Caco-2 (cell line): ENCODE measurements around the gene TYRP1. TPM values are rescaled to one million over a fixed set of nuclear protein-coding genes. Genes with fewer than 3 reads are reported as not detected.

Source experiments
- BruUV-seq: library from RNA; stranded (reverse); fragments of 400-500 nt; replicated peaks from 2 replicates; lab custom pipeline; 2021; lab: Mats Ljungman, UMichigan
- CTCF ChIA-PET: fragments of 300-600 bp; sonication (Branson Sonifier 250); formaldehyde crosslinking; loops from one replicate; lab custom pipeline; 2022; ENCODE audit warnings: antibody characterized with exemption; lab: Charles Lee
- POLR2A ChIA-PET: fragments of 300-600 bp; sonication (Branson Sonifier 250); formaldehyde crosslinking; loops from one replicate; lab custom pipeline; 2022; ENCODE audit warnings: antibody characterized with exemption; lab: Charles Lee
- DNase-seq, 2 experiments: peaks; one replicate each; pipeline versions ENCODE4 v3.0.0 to v3.0.0-alpha.2; 2020 to 2022
- H3K27me3 ChIP-seq: replicated peaks from 2 replicates; pipeline ENCODE4 v1.6.0; 2011; ENCODE audit warnings: low read length; ENCODE audit not compliant: control insufficient read depth, insufficient read depth
- H3K36me3 ChIP-seq: 2 replicates; pipeline ENCODE4 v1.5.1; 2011; ENCODE audit warnings: low read length; ENCODE audit not compliant: control insufficient read depth, insufficient read depth
- H3K4me1 ChIP-seq: fragments of 250-450 bp; sonication (Bioruptor Pico); 2 replicates; pipeline ENCODE4 v1.5.1; 2020; ENCODE audit warnings: mild to moderate bottlenecking
- H3K4me3 ChIP-seq: 2 replicates; pipeline ENCODE4 v1.5.1; 2011; ENCODE audit warnings: low read depth, mild to moderate bottlenecking, control low read depth, low read length
- H3K9me3 ChIP-seq: fragments of 250-450 bp; sonication (Bioruptor Pico); 2 replicates; pipeline ENCODE4 v1.5.1; 2020; ENCODE audit warnings: mild to moderate bottlenecking, moderate library complexity
- H3K27ac Mint-ChIP-seq: one replicate; pipeline ENCODE4 v1.8.0; 2022; ENCODE audit warnings: mixed read lengths; ENCODE audit not compliant: unreplicated experiment
- H3K27me3 Mint-ChIP-seq: one replicate; pipeline ENCODE4 v1.8.0; 2022; ENCODE audit warnings: mixed read lengths; ENCODE audit not compliant: insufficient read depth, unreplicated experiment
- H3K36me3 Mint-ChIP-seq: one replicate; pipeline ENCODE4 v1.8.0; 2022; ENCODE audit warnings: mild to moderate bottlenecking, mixed read lengths; ENCODE audit not compliant: insufficient read depth, unreplicated experiment
- H3K4me1 Mint-ChIP-seq: one replicate; pipeline ENCODE4 v1.8.0; 2022; ENCODE audit warnings: low read depth, mixed read lengths; ENCODE audit not compliant: unreplicated experiment
- H3K4me3 Mint-ChIP-seq: one replicate; pipeline ENCODE4 v1.8.0; 2022; ENCODE audit warnings: mild to moderate bottlenecking, moderate library complexity, mixed read lengths; ENCODE audit not compliant: unreplicated experiment
- H3K9me3 Mint-ChIP-seq: one replicate; pipeline ENCODE4 v1.8.0; 2022; ENCODE audit warnings: mixed read lengths; ENCODE audit not compliant: unreplicated experiment
- CTCF ChIP-seq, 2 experiments: fragments of 200-600 bp in 1 of 2; IDR thresholded peaks; 1 replicate in 1 of 2; 2 replicates in 1 of 2; pipeline versions ENCODE4 v1.5.1 to v1.8.0; 2011 to 2022; ENCODE audit warnings: antibody characterized with exemption in 1 of 2, control low read depth in 1 of 2, inconsistent platforms in 1 of 2, low read depth in 1 of 2, low read length in 1 of 2, mild to moderate bottlenecking in 1 of 2, moderate library complexity in 1 of 2; ENCODE audit not compliant: insufficient read depth in 1 of 2, severe bottlenecking in 1 of 2, unreplicated experiment in 1 of 2
- intact Hi-C: fragments of 100-400 bp; cut with micrococcal nuclease; formaldehyde crosslinking; loops from one replicate; pipeline ENCODE4 v1.10.0; 2022; ENCODE audit not compliant: unreplicated experiment
- total RNA-seq: library from RNA; stranded (reverse); gene quantifications from 2 replicates; pipeline ENCODE4 v1.2.3, GENCODE V29; 2022

The TYRP1 gene
- total RNA-seq, 1 experiment from 2014 or later: not detected

GRCh38 chr9:12730198-12730597, 37.0 kb downstream of the TYRP1 start:
- no TSS peak for BruUV-seq
- H3K4me1 Mint-ChIP-seq: no peaks in the 10 kb centered on the region
- Histone ChIP-seq H3K27me3 (no peaks in the 10 kb centered on the region), H3K4me1 (no peaks in the 10 kb centered on the region), H3K9me3 (no peaks in the 10 kb centered on the region), H3K36me3 (no peaks in the 10 kb centered on the region), H3K4me3 (no peak overlapping the region)
- no peak overlapping the region for H3K27ac Mint-ChIP-seq
- TF ChIP-seq CTCF (IDR thresholded peaks at IDR 0.05; ENCODE audit: insufficient read depth in 1 of 2, low read depth in 1 of 2, low read length in 1 of 2, severe bottlenecking in 1 of 2, unreplicated experiment in 1 of 2): no peak
- H3K9me3 Mint-ChIP-seq: no peaks in the 10 kb centered on the region
- POLR2A ChIA-PET: no interaction called here
- H3K4me3 Mint-ChIP-seq: no peak overlapping the region
- intact Hi-C loops: no loop called here
- no peaks in the 10 kb centered on the region for H3K36me3 Mint-ChIP-seq
- DNase-seq: no peak
- CTCF ChIA-PET: no interaction called here
- no peaks in the 10 kb centered on the region for H3K27me3 Mint-ChIP-seq

- no peaks in the 10 kb centered on the region for H3K36me3 ChIP-seq
- no peaks in the 10 kb centered on the region for H3K27me3 ChIP-seq
- Mint-ChIP-seq H3K4me3 (no peak overlapping the region), H3K27ac (no peak overlapping the region), H3K27me3 (no peaks in the 10 kb centered on the region), H3K9me3 (no peaks in the 10 kb centered on the region), H3K4me1 (no peaks in the 10 kb centered on the region), H3K36me3 (no peaks in the 10 kb centered on the region)
- DNase-seq: no peak
- no TSS peak for BruUV-seq
- no peak overlapping the region for H3K4me3 ChIP-seq
- TF ChIP-seq CTCF (IDR thresholded peaks at IDR 0.05; ENCODE audit: insufficient read depth in 1 of 2, low read depth in 1 of 2, low read length in 1 of 2, severe bottlenecking in 1 of 2, unreplicated experiment in 1 of 2): no peak
- ChIA-PET POLR2A (no interaction called here), CTCF (no interaction called here)
- intact Hi-C loops: no loop called here
- H3K9me3 ChIP-seq: no peaks in the 10 kb centered on the region
- H3K4me1 ChIP-seq: no peaks in the 10 kb centered on the region
These were observed 37.7 kb downstream of the TYRP1 start for GRCh38 chr9:12730927-12731326.

GRCh38 chr9:12732971-12733370, 39.8 kb downstream of the TYRP1 start:
- BruUV-seq: no TSS peak
- DNase-seq: no peak
- no peaks in the 10 kb centered on the region for H3K9me3 Mint-ChIP-seq
- Histone ChIP-seq H3K9me3 (no peaks in the 10 kb centered on the region), H3K4me1 (no peaks in the 10 kb centered on the region), H3K36me3 (no peaks in the 10 kb centered on the region), H3K4me3 (no peak overlapping the region), H3K27me3 (no peaks in the 10 kb centered on the region)
- ChIA-PET CTCF (no interaction called here), POLR2A (no interaction called here)
- no peak overlapping the region for H3K27ac Mint-ChIP-seq
- H3K4me3 Mint-ChIP-seq: no peak overlapping the region
- intact Hi-C loops: no loop called here
- no peak for TF ChIP-seq CTCF (IDR thresholded peaks at IDR 0.05; ENCODE audit: insufficient read depth in 1 of 2, low read depth in 1 of 2, low read length in 1 of 2, severe bottlenecking in 1 of 2, unreplicated experiment in 1 of 2)
- no peaks in the 10 kb centered on the region for H3K36me3 Mint-ChIP-seq
- no peaks in the 10 kb centered on the region for H3K4me1 Mint-ChIP-seq
- no peaks in the 10 kb centered on the region for H3K27me3 Mint-ChIP-seq
